Left renal pelvis (tissue), 4 donors: ENCODE measurements around the gene FGFR3. TPM values are rescaled to one million over a fixed set of nuclear protein-coding genes. Genes with fewer than 3 reads are reported as not detected.
"Not testable (repeated sequence)": the region's sequence is repeated elsewhere in the genome, so short reads cannot be mapped to it uniquely, and the experiment has no call there.

Experiments used
- DNase-seq, 4 donors: peaks; one replicate each; pipeline ENCODE4 v3.0.0-alpha.2; 2013; ENCODE audit warnings: low read depth in 4 of 4, low spot score in 3 of 4
- polyA plus RNA-seq, 4 donors: library from polyadenylated mRNA; unstranded; fragments of 120-200 nt; gene quantifications; one replicate each; pipeline ENCODE4 v1.2.1, GENCODE V29; 2013; ENCODE audit not compliant: insufficient read length in 4 of 4

Gene FGFR3
- polyA plus RNA-seq, 4 donors = 2.7 to 136 (median 75.1) TPM

DNA sequence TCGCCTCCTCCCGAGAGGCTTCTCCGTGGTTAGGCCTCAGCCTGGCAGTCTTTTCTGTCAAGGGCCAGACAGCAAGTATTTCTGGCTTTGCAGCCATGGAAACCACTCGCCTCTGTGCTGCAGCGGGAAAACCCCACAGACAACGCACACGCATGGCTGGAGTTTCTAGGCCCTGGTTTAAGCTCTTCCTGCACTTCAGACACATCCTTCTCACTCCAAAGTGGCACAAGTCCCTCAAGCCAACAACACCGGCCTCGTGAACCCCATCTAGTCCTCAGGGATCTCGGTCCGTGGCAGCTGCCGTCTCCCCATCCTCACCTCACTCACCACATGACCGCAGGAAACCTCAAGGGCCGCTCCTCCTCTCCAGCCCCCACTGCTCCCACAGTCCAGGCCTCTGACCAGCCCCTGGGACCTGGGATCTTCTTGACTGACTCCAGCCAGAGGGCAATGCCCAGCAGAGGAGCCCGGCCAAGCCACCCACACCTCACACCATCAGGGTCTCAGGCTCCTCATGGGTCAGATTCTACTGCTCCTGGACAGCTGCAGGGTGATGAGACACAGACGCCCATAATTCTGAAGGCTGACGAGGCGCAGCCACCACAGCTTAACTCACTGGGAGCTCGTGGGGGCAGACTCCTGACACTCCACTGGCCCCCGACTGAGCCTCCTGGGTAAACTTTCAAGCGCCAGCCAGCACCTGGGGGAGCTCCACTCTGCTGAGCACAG lies 41.1 kb downstream of the FGFR3 start:
- DNase-seq = no peak

DNA sequence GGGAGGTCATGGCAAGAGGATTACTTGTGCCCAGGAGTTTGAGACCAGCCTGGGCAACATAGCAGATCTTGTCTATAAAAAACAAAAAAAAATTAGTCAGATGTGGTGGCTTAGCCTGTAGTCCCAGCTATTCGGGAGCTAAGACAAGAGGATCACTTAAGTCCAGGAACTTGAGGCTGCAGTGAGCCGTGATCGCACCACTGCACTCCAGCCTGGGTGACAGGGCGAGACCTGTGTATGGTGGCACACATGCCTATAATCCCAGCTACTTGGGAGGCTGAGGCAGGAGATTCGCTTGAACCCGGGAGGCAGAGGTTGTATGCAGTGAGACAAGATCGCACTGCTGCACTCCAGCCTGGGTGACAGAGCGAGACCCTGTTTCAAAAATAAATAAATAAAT lies 42.7 kb downstream of the FGFR3 start:
- not testable (repeated sequence) for DNase-seq

DNA sequence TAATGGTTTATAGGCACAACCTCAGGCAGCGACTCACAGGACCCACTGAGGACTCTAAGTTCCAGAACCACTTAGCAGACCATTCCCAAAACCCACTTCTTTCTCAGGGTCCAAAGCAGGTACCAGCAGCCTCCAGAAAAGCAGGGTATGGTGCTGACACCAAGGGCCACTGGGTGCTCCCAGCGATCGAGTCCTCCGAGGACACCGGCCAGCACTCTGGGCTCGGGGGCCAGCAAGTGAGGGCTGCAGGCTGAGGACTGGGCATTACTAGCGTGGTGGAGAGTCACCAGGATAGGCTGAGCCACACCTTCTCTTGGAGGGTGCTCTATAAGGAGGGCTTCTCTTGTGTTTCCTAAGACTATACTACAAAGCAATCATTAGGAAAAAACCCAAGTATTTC lies 43.6 kb downstream of the FGFR3 start:
- no peak for DNase-seq

DNA sequence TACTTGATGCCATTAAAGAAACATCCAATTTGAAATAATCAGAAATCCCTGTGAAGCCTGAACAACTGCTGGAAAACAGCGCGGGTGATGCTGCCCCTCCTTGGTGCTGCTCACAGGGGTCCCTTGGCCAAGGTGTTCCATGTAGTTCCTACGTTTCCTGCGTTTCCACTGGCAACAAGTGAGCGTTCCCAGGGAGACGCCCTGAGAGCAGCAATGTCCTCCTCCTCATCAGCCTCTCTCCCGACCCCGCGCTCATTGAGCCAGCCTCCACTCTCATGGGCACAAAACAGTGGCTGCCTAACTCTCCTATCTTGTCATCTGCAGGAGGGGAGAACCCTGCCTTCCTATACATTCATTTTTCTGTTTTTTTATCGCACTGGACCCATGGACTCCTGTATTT lies 44.0 kb downstream of the FGFR3 start:
- DNase-seq = no peak

DNA sequence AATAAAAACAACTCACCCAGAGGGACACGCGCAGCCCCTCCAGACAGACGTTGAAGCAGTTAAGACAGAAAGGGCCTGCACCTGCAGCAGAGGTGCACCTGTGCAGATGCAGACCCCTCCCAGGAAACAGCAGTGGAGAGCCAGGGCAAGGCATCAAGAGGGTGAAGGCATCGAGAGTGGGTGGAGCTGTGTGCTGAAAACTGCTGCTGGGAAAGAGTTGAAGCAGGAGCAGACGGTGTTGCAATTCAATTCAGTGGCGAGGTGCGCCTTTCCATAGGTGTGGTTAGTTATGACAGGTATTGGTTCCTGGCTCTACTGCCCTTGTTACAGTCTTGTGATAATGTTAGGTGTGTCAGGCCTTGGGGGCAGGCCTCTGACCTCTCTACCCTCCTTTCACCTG lies 46.2 kb downstream of the FGFR3 start:
- no peak for DNase-seq

DNA sequence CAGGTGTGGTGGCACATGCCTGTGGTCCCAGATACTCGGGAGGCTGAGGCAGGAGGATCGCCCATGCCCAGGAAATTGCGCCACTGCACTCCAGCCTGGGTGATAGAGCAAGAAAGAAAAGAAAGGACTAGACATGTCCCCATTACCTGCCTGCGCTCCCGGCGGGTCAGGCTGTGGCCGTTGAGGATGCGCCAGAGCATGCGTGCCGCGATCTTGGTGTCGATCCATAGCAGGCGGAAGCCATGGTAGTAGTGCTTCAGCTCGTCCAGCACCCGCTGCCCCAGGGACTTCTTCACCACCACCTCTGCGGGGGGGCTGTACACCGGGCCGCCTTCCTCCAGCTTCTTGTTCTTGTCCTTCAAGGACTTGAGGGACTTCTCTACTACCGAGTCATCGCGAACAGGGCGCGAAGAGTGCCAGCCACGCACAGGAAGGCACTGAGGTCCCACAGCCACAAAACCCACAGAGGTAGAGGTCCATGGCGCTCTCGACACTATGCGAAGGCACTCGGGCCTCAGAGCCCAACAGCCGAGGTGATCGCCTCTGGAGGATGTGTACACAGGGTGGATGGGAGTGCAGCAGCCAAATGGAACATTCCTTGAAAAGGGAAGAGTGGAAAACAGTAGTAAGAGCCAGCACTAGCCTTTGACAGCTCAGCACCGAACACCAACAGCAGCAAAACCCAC lies 48.3 kb downstream of the FGFR3 start:
- no peak for DNase-seq

DNA sequence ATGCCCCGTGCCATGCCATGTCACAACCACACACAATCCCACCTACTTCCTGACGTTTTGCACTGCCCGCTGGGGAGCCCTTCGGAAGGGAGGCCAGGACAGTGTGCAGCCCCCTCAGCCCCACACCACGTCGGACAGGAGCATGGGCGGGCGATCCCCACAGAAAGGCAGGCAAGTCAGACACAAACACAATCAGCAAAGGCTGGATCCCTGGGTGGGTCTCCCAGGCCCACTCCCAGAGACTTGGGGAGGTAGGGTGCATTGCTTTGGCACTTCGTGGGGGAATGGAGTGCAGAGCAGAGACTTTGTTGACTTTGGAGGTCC lies 48.8 kb downstream of the FGFR3 start:
- DNase-seq = no peak

DNA sequence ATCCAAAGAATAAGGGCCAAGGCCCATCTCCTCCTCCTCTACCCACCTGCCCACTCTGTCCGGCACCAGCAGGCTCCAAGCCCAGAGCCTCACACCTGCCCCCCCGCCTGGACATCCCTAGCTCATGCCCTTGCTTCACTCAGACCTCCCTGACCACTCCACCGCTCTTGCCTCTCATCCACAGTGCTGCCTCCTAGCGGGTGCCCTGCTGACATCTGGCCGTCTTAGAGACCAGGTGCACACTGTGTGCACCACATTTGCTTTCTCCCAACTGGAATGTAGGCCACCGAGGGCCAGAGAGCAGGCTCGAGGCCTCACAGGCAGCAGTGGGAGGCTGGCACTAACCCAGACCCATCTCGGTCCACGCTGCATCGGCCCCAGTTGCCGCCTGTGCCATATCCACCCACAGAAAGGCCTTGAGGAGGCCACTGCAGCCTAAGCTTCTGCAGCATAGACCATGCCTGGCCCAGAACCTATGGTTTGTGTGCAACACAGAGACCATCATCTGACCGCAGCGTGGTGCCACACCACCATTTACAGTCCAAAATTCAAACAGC lies 49.3 kb downstream of the FGFR3 start:
- DNase-seq = no peak

DNA sequence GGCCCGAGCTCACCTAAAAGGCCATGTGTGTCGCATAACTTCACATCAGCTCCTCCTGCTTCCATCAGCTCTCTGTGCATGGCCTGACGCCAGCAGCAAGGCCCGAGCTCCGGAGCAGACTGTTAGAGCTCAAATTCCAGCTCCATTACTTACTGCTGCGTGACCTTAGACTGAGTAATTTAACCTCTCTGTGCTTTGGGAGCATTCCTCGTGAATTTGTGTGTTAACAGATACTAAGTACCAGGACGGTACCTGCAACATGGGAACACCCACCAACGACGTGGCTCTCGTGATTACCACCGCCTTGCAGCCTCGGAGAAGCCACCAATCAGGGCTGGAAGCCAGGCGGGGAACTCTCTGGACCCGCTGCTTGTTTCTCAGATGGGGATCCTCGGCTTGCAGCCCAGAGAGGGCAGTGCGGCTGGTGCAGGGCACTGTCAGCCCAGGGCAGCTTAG lies 49.9 kb downstream of the FGFR3 start:
- DNase-seq = no peak

DNA sequence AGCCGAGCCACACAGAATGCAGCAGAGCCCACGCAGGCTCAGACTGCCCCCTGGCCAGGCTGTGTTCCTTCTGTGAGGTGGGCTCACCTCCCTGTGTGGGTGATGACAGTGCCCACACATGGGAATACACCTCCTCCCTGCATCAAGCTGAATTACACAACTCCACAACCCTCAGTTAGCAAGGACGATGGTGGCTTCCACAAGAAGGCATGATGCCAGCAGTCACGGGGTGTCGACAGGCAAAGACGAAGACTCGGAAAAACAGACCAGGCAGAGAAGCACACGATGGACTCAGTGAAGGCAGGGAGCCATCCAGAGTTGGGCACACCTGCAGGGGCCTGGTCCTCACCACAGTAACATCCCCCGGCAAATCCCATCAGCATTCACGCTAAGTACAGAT lies 50.8 kb downstream of the FGFR3 start:
- no peak for DNase-seq

DNA sequence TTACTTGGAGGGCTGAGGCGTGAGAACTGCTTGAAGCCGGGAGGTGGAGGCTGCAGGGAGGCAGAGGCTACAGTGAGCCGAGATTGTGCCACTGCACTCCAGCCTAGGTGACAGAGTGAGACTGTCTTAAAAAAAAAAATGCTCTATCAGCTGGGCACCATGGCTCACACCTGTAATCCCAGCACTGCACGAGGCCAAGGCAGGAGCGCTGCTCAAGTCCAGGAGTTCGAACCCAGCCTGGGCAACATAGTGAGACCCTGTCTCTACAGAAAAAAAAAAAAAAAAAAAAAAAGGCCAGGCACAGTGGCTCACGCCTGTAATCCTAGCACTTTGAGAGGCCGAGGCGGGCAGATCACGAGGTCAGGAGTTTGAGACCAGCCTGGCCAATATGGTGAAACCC lies 51.5 kb downstream of the FGFR3 start:
- not testable (repeated sequence) for DNase-seq

DNA sequence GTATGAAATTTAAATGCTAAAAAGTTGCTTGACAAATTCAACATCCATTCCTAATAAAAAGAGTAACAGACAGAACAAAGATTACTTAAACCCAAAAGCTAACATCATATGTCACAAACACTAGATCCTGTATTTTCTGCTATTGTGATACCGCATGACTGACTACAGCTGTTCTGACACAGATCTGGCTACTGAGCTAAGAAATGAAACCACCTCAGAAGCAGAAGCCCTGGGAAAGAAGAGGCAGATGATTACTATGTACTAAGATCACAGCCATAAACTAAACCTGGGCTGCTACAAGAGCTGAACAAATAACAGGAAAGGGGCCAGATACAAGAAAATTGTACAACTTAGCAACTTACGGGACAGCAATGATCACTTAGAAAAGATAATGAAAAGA lies 53.5 kb downstream of the FGFR3 start:
- DNase-seq = no peak

DNA sequence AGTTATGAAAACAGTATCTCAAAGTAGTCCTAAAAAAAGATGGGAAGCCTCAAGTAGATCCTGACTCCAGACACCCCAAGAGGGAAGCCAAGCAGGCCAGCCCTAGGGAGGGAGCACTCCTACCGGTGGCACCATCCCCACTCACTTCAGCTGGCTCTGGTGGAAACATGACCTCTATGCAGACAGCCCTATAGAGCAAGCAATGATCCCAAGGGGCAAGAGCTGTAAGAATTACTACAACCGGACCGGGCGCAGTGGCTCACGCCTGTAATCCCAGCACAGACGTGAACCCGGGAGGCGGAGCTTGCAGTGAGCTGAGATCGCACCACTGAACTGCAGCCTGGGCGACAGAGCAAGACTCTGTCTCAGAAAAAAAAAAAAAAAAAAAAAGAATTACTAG lies 57.2 kb downstream of the FGFR3 start:
- DNase-seq = no peak

DNA sequence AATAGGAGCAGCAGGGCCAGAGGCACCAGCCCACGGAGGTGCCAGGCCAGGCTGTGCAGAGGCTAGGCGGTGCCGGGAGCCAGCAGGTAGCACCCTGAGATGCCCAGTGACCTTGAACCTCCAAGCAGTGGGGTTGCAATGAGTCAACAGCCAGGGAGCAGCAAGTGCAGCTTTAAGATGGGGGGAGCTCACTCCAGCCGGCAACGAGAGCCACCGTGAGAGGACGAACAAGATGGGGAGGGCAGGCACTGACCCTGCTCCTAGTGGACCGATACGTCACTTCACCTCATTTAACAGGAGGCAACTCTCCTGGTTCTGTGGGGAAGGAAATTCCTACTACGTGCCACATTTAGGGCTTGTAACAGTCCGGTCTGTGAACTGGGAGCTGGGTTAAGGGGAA lies 58.1 kb downstream of the FGFR3 start:
- DNase-seq = no peak

DNA sequence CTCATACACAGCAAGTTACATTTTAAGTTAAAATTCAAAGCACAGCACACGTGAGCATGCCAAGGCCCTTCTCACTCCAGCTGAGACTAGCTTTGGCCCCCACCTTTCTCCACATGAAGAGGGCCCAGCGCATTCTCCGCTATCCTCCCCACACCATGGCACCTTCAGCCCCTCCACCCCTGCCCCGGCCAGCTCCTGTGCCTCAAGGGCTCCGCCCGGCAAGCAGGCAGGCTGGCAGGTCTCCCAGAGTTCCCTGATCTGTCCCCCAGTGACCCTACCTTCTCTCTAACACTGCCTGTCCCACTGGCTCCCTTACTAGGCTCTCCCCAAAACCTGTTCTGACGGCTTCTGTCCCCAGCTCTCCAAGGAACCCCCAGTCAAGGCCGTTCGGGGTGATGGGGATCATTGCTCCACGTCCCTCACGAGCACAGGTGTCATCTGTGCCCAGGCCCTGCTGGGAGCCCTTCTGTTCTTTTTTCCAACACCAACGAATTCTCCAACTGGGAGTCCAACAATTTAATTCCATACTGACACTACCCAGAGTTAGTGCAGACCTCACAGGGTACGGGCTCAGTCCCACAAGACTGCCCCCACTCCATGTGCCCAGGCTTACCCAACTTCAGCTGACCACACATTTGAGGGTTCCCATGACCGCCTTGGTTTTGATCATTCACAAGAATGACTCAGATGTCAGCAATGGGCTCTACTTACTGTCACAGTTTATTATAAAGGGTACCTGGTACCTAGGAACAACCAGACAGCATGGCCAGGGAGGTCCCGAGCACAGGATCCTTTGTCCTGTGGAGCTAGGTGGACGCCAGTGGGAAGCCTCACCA lies 58.7 kb downstream of the FGFR3 start:
- DNase-seq = no peak

DNA sequence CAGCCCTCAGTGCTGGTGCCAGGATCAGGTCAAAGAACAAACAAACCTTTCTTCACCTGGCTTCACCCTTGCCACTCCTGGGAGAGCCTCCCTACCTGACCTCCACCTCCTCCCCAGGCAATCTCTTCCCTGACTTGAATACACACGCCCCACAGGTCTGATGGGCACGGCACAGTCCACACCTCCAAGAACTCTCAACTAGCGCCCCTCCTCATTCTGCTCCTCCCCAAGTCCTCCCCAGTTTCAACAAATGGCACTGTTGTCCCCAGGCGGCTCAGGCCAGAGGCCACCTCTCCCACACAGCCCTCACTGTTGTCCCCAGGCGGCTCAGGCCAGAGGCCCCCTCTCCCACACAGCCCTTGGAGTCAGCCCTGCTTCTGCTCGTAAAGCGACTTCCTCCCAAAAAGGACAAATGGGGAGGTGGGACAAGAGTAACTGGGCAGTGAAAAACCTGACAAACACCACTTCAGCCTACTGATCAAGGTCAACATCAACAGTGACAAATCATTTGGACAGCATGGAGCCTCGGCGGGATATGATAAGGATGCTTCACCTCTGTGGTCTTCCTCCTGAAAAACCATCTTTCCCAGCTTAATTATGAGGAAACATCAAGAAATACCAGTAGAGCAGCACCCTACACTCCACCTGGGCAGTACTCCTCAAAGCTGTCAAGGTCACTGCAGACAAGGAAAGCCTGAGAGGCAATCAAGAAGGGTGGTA lies 60.0 kb downstream of the FGFR3 start:
- DNase-seq = no peak

DNA sequence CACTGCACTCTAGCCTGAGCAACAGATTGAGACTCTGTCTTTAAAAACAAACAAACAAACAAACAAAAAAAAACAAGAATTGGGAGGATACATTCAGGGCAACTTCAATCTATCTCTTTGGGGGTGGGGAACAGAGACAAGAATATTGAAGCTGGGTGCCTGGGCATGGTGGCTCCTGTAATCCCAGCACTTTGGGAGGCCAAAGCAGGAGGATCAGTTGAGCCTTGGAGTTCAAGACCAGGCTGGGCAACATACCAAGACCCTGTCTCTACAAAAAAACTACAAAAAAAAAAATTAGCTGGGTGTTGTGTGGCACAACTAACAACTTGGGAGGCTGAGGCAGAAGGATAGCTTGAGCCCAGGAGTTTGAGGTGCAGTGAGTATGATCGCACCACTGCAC lies 61.7 kb downstream of the FGFR3 start:
- no peak for DNase-seq

DNA sequence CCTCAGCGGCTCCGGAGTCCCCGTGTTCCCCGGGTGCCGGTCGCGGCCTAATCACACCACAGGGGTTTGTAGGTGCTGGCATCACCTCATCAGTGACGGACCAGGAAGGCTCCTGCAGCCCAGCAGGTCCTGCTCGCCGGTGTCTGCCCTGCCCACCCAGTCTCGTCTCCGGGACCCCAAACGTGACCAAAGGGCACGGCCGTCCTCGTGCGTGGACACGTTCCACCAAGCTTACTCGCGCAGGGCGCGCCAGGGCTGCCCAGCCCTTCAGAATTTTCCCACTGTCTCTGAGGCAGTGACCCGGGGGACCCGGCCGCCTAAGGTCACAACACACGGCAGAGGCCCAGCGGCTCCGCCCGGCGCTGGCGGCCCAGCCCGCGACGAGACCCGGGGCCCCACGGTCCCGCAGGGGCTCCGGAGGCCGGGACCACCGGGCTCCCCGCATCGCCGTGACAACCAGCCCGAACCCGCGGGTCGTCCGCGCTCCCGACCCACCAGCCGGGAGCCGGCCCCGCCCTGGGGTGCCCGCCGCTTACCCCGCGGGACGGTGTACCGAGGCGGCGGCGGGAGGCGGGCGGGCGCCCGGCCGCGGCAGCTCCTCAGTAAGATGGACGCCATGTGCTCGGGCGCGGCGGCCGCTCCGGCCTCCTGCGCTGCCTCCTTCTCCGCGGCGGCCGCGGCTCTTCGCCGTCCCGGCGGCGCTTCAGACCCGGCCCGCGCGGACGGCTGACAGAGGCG lies 62.4 kb downstream of the FGFR3 start:
- no peak for DNase-seq

DNA sequence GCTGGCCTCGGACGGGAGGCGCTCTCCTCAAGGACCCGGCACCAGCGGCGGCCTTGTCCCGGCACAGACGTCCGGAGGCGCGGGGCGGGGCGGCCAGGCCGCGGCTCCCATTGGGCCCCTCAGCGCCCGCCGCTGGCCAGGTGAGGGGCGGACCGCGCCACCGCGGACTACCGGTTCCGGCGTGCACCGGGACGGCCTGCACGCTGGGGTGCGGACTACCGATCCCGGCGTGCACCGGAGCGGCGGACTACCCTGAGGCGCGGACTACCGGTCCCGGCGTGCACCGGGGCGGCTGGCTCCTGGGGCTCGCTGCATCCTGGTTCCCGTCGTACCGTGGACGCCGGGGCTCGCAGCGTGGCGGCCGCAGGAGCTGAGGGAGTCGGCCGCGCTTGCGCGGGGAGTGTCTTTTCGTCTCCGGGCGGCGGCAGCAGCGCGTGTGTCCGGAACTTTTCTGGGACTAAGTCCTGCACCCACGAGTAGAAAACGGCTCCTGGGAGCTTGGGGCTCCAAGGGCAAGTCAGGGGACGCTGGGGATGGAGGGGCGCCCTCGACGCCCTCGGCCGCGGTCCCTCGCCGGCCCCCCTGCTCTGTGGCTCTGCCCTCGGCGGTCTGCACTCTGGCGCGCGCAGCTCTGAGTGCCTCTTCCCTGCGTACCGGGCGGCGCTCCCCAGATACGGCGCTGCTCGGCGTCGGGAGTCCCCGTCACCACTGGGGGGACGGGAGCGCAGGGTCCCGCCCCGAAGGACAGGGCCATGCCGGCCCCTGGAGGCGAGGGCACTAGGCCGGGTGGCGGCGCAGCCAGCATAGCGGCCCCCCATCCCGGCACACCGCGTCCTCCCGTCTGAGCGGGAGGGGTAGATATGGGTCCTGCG lies 63.2 kb downstream of the FGFR3 start, which contains the start of gene LETM1:
LETM1 (minus strand) TSS at position 86 of the 872 bp plus-strand sequence. CDS start 206 bp downstream, outside the sequence.
- DNase-seq = peak; percentile 76 to 87 (median 81)
